Neural crest cell (in vitro differentiated cells): ENCODE measurements around the gene TTLL3. TPM values are rescaled to one million over a fixed set of nuclear protein-coding genes. Genes with fewer than 3 reads are reported as not detected.
"Not testable (repeated sequence)": the region's sequence is repeated elsewhere in the genome, so short reads cannot be mapped to it uniquely, and the experiment has no call there.

Experiments used
- DNase-seq: peaks from one replicate; pipeline ENCODE4 v3.0.0; 2021; ENCODE audit warnings: low read depth, mixed read lengths, low spot score
- H3K27ac Mint-ChIP-seq: one replicate; pipeline ENCODE4 v1.8.0; 2021; ENCODE audit warnings: mild to moderate bottlenecking, mixed read lengths; ENCODE audit not compliant: unreplicated experiment
- H3K27me3 Mint-ChIP-seq: 2 replicates; pipeline ENCODE4 v1.8.0; 2021; ENCODE audit warnings: low read depth, mild to moderate bottlenecking, mixed read lengths
- H3K36me3 Mint-ChIP-seq: 2 replicates; pipeline ENCODE4 v1.8.0; 2021; ENCODE audit warnings: low read depth, mild to moderate bottlenecking, mixed read lengths
- H3K4me1 Mint-ChIP-seq: 2 replicates; pipeline ENCODE4 v1.8.0; 2021; ENCODE audit warnings: mixed read lengths
- H3K4me3 Mint-ChIP-seq: one replicate; pipeline ENCODE4 v1.8.0; 2021; ENCODE audit warnings: mild to moderate bottlenecking, mixed read lengths
- H3K9me3 Mint-ChIP-seq: 2 replicates; pipeline ENCODE4 v1.8.0; 2021; ENCODE audit warnings: mixed read lengths
- CTCF ChIP-seq: fragments of 200-600 bp; sonication (generic); conservative IDR thresholded peaks from 2 replicates; pipeline ENCODE4 v1.5.0; 2021; ENCODE audit warnings: antibody characterized with exemption, mild to moderate bottlenecking
- total RNA-seq: library from RNA; stranded (reverse); gene quantifications from 2 replicates; pipeline ENCODE4 v1.2.1, GENCODE V29; 2021

Gene TTLL3
- total RNA-seq, 1 donor from 2014 or later = 28.3 TPM

DNA sequence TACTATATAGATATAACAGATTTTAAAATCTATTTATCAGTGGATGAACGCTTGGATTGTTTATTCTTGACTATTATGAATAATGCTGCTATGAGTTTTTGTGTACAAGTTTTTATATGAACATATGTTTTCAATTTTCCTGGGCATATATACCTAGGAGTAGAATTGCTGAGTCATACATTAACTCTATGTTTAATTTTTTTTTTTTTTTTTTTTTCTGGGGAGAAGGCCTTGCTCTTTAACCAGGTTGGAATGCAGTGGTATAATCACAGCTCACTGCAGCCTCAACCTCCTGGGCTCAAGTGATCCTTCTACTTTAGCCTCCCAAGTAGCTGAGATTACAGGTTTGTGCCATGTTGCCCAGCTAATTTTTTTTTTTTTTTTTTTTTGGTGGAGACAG, 60.9 kb downstream of the TTLL3 start:
- DNase-seq = no peak
- no peak overlapping the region for H3K4me3 Mint-ChIP-seq
- H3K4me1 Mint-ChIP-seq = peaks cover 6% of the 10 kb centered on the region
- H3K27me3 Mint-ChIP-seq = no peaks in the 10 kb centered on the region
- no peaks in the 10 kb centered on the region for H3K36me3 Mint-ChIP-seq
- H3K9me3 Mint-ChIP-seq = no peaks in the 10 kb centered on the region
- H3K27ac Mint-ChIP-seq = no peak overlapping the region
- no peak for TF ChIP-seq CTCF

GRCh38 chr3:9872067-9872466, 62.0 kb downstream of the TTLL3 start:
- DNase-seq, H3K27me3 Mint-ChIP-seq: not testable (repeated sequence)

GRCh38 chr3:9875448-9875847, 65.4 kb downstream of the TTLL3 start:
- Mint-ChIP-seq H3K27ac (no peak overlapping the region), H3K9me3 (no peaks in the 10 kb centered on the region), H3K4me1 (peaks cover 6% of the 10 kb centered on the region), H3K4me3 (no peak overlapping the region), H3K27me3 (peaks cover 6% of the 10 kb centered on the region), H3K36me3 (no peaks in the 10 kb centered on the region)
- DNase-seq = no peak
- no peak for TF ChIP-seq CTCF

More at GRCh38 chr3:9872067-9872466, 62.0 kb downstream of the TTLL3 start:
- H3K4me3 Mint-ChIP-seq, H3K4me1 Mint-ChIP-seq, H3K36me3 Mint-ChIP-seq, H3K27ac Mint-ChIP-seq, H3K9me3 Mint-ChIP-seq: not testable (repeated sequence)

GRCh38 chr3:9876255-9876654, 66.2 kb downstream of the TTLL3 start:
- H3K4me1 Mint-ChIP-seq, H3K9me3 Mint-ChIP-seq, H3K27ac Mint-ChIP-seq, DNase-seq, H3K4me3 Mint-ChIP-seq, H3K36me3 Mint-ChIP-seq, H3K27me3 Mint-ChIP-seq: not testable (repeated sequence)

DNA sequence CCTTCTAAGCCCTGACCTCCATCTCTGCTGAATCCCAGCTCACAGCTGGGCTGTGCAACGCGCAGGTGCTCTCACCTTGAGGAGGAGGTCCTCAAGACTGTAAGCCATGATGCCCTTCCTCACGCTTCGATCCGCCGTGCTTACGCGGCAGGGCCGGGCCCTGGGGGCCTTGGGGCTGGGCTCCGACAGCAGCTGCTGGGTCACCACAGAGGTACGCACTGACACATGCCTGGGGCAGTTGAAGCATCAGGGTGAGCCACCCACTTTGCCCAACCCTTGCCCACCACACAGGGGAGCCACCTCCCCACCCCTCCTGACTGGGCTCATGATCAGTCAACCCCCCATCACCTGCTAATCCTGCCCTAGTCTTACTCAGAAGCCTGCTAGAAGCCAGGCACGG, 66.9 kb downstream of the TTLL3 start:
- H3K4me1 Mint-ChIP-seq = peaks cover 6% of the 10 kb centered on the region
- TF ChIP-seq CTCF = no peak

GRCh38 chr3:9878700-9879099, 68.6 kb downstream of the TTLL3 start:
- Mint-ChIP-seq H3K27me3 (peaks cover 6% of the 10 kb centered on the region), H3K9me3 (no peaks in the 10 kb centered on the region), H3K36me3 (no peaks in the 10 kb centered on the region), H3K4me1 (peaks cover 6% of the 10 kb centered on the region), H3K4me3 (no peak overlapping the region), H3K27ac (peak overlapping the region; percentile 69)
- DNase-seq = no peak
- TF ChIP-seq CTCF = no peak

More for the DNA sequence above, 66.9 kb downstream of the TTLL3 start:
- no peak for DNase-seq
- H3K27me3 Mint-ChIP-seq = peaks cover 6% of the 10 kb centered on the region
- H3K9me3 Mint-ChIP-seq = no peaks in the 10 kb centered on the region
- H3K36me3 Mint-ChIP-seq = no peaks in the 10 kb centered on the region
- no peak overlapping the region for H3K4me3 Mint-ChIP-seq
- H3K27ac Mint-ChIP-seq = no peak overlapping the region
